SK-N-MC (cell line): Measurements from ENCODE around the gene TAAR9.

Source experiments
- EZH2 ChIP-seq: fragments of 200-600 bp; sonication (generic); IDR thresholded peaks from one replicate; pipeline ENCODE4 v1.6.1; 2017; ENCODE audit warnings: antibody characterized with exemption
- POLR2AphosphoS5 ChIP-seq: IDR thresholded peaks from 2 replicates; pipeline ENCODE4 v1.6.1; 2012; ENCODE audit warnings: mild to moderate bottlenecking, low read depth, low read length, borderline replicate concordance

DNA sequence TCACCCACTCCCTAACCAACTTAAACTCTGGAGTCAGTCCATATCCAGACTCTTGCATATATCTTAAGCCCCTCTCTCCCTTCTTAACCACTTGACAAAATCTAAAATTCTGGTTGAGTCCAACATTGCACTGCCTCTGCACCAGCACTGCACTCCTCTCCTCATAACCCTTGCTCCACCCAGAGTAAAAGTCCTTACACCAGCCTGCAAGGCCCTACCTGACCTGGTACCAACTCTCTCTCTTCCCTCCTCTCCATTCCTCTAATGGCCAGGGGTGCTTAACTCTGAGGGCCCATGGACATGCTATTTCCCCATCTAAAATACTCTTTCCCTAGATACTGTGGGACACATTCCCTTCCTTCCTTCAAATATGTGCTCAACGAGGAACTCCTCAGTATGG, 46.2 kb upstream of the TAAR9 start:
- TF ChIP-seq EZH2: no peak
- no peak for TF ChIP-seq POLR2AphosphoS5
